HFFc6 (cell line): ENCODE results near the gene HERC3. TPM values are rescaled to one million over a fixed set of nuclear protein-coding genes. Genes with fewer than 3 reads are reported as not detected.

ENCODE experiments used
- DNase-seq: peaks from one replicate; pipeline ENCODE4 v3.0.0-alpha.2; 2018
- H3K27ac Mint-ChIP-seq: 2 replicates; pipeline ENCODE4 v1.8.0; 2020; ENCODE audit warnings: mild to moderate bottlenecking, mixed read lengths
- H3K27me3 Mint-ChIP-seq: 2 replicates; pipeline ENCODE4 v1.8.0; 2021; ENCODE audit warnings: mild to moderate bottlenecking, moderate library complexity, mixed read lengths; ENCODE audit not compliant: insufficient read depth
- H3K36me3 Mint-ChIP-seq: 2 replicates; pipeline ENCODE4 v1.8.0; 2021; ENCODE audit warnings: low read depth, mixed read lengths
- H3K4me1 Mint-ChIP-seq: 2 replicates; pipeline ENCODE4 v1.8.0; 2020; ENCODE audit warnings: low read depth, mixed read lengths
- H3K4me3 Mint-ChIP-seq: 2 replicates; pipeline ENCODE4 v1.8.0; 2020; ENCODE audit warnings: mild to moderate bottlenecking, moderate library complexity, mixed read lengths
- H3K9me3 Mint-ChIP-seq: 2 replicates; pipeline ENCODE4 v1.8.0; 2020; ENCODE audit warnings: mild to moderate bottlenecking, mixed read lengths
- CTCF ChIP-seq: fragments of 200-600 bp; sonication (generic); IDR thresholded peaks from 2 replicates; pipeline ENCODE4 v1.5.0; 2021; ENCODE audit warnings: antibody characterized with exemption, mild to moderate bottlenecking
- total RNA-seq, 6 experiments: library from RNA; stranded (reverse); fragmentation: NEBNext Ultra II Directional; extraction: Animal tissue kit (Norgen Biotek cat#: 25700); gene quantifications; 2 replicates in 1 of 6; 3 replicates in 5 of 6; pipeline ENCODE4 v1.2.3, GENCODE V29; 2021

Gene HERC3
- total RNA-seq, 6 experiments from 2014 or later = 16.5 to 32.2 (median 26.6) TPM

GRCh38 chr4:88660446-88661294 is 68.4 kb downstream of the HERC3 start:
- H3K4me3 Mint-ChIP-seq = peak overlapping the region; percentile 64
- H3K36me3 Mint-ChIP-seq = peaks cover 23% of the 10 kb centered on the region
- H3K27me3 Mint-ChIP-seq = no peaks in the 10 kb centered on the region
- H3K9me3 Mint-ChIP-seq = no peaks in the 10 kb centered on the region
- TF ChIP-seq CTCF = no peak
- peak; percentile 66 for DNase-seq
- H3K27ac Mint-ChIP-seq = peak overlapping the region; percentile 95
- H3K4me1 Mint-ChIP-seq = peaks cover 78% of the 10 kb centered on the region

- H3K9me3 Mint-ChIP-seq = no peaks in the 10 kb centered on the region
- H3K27ac Mint-ChIP-seq = peak overlapping the region; percentile 95
- peak overlapping the region; percentile 46 for H3K4me3 Mint-ChIP-seq
- TF ChIP-seq CTCF = no peak
- H3K4me1 Mint-ChIP-seq = peaks cover 79% of the 10 kb centered on the region
- H3K27me3 Mint-ChIP-seq = no peaks in the 10 kb centered on the region
- DNase-seq = peak; percentile 83
- peaks cover 12% of the 10 kb centered on the region for H3K36me3 Mint-ChIP-seq
Observed at GRCh38 chr4:88661739-88662138, 69.5 kb downstream of the HERC3 start.

GRCh38 chr4:88672987-88673386 is 80.7 kb downstream of the HERC3 start:
- H3K27me3 Mint-ChIP-seq = no peaks in the 10 kb centered on the region
- no peak overlapping the region for H3K4me3 Mint-ChIP-seq
- DNase-seq = peak; percentile 30
- TF ChIP-seq CTCF = peak; percentile 79
- no peak overlapping the region for H3K27ac Mint-ChIP-seq
- H3K9me3 Mint-ChIP-seq = no peaks in the 10 kb centered on the region
- H3K36me3 Mint-ChIP-seq = peaks cover 8% of the 10 kb centered on the region; the same call in 1 of the 2 replicates
- H3K4me1 Mint-ChIP-seq = peaks cover 45% of the 10 kb centered on the region

- Mint-ChIP-seq H3K4me1 (peaks cover 37% of the 10 kb centered on the region), H3K27ac (peak overlapping the region; percentile 40; the same call in 1 of the 2 replicates), H3K27me3 (no peaks in the 10 kb centered on the region), H3K36me3 (peaks cover 2% of the 10 kb centered on the region; the same call in 1 of the 2 replicates), H3K4me3 (no peak overlapping the region), H3K9me3 (no peaks in the 10 kb centered on the region)
- TF ChIP-seq CTCF = no peak
- DNase-seq = no peak
Observed at GRCh38 chr4:88673886-88674285, 81.6 kb downstream of the HERC3 start.

GRCh38 chr4:88674565-88674964 is 82.3 kb downstream of the HERC3 start:
- peak; percentile 28 for DNase-seq
- H3K27me3 Mint-ChIP-seq = no peaks in the 10 kb centered on the region
- no peak overlapping the region for H3K4me3 Mint-ChIP-seq
- no peaks in the 10 kb centered on the region for H3K9me3 Mint-ChIP-seq
- peaks cover 37% of the 10 kb centered on the region for H3K4me1 Mint-ChIP-seq
- TF ChIP-seq CTCF = no peak
- peak overlapping the region; percentile 40 for H3K27ac Mint-ChIP-seq
- peaks cover 7% of the 10 kb centered on the region for H3K36me3 Mint-ChIP-seq
